ENCODE data around the gene NTRK3.

NTRK3 gene

DNA sequence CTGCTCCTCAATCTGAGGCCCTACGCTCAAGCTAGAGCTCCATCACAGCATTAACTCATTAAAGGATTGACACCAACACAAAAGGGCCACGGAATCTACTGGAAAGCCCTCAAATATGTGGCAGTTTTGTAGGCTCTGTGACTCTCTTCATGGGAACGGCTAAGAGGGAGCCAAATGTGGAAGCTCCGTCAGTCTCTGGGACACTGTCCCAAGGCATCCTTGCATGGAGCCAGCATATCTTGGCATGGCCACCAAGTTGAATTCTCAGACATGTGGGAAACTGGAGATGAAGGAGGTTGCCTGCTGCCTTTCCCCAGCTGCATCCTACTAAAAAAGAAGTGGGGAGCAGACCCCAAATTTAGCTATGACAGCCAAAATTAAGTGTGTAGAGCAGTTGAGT lies 296.9 kb downstream of the NTRK3 start:
- TF ChIP-seq, protein P1, sequence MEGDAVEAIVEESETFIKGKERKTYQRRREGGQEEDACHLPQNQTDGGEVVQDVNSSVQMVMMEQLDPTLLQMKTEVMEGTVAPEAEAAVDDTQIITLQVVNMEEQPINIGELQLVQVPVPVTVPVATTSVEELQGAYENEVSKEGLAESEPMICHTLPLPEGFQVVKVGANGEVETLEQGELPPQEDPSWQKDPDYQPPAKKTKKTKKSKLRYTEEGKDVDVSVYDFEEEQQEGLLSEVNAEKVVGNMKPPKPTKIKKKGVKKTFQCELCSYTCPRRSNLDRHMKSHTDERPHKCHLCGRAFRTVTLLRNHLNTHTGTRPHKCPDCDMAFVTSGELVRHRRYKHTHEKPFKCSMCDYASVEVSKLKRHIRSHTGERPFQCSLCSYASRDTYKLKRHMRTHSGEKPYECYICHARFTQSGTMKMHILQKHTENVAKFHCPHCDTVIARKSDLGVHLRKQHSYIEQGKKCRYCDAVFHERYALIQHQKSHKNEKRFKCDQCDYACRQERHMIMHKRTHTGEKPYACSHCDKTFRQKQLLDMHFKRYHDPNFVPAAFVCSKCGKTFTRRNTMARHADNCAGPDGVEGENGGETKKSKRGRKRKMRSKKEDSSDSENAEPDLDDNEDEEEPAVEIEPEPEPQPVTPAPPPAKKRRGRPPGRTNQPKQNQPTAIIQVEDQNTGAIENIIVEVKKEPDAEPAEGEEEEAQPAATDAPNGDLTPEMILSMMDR (IDR thresholded peaks at IDR 0.05; ENCODE audit: low read depth, low read length) = no peak
- no peak for DNase-seq (ENCODE audit: low read depth, low spot score)
- H3K4me3 ChIP-seq (ENCODE audit: low read depth, low read length) = no peak overlapping the region
- in situ Hi-C loops (cut with HindIII; ENCODE audit: low sequenced_read_pairs) = no loop called here

DNA sequence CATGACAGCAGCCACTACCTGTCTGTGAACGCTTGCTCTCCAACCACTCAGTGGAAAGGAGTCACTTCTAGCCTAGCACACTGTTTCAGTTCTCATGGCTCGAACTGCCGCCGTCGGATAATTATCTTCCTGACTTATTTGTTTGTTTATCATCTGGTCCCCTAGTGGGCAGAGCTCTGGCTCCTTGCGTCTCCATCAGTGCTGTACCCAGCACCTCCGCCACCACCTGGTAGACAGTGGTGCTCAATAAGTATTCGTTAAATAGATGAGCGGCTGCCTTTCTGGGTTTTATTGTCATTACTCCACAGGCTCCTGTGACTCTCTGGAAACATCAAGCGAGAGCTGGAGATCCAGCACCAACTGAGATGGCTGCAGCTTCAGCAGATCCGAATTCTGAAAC lies 297.5 kb downstream of the NTRK3 start:
- in situ Hi-C loops (cut with HindIII; ENCODE audit: low sequenced_read_pairs) = no loop called here
- no peak overlapping the region for H3K4me3 ChIP-seq (ENCODE audit: low read depth, low read length)
- TF ChIP-seq, protein P1 (IDR thresholded peaks at IDR 0.05; ENCODE audit: low read depth, low read length) = no peak
- DNase-seq (ENCODE audit: low read depth, low spot score) = no peak

DNA sequence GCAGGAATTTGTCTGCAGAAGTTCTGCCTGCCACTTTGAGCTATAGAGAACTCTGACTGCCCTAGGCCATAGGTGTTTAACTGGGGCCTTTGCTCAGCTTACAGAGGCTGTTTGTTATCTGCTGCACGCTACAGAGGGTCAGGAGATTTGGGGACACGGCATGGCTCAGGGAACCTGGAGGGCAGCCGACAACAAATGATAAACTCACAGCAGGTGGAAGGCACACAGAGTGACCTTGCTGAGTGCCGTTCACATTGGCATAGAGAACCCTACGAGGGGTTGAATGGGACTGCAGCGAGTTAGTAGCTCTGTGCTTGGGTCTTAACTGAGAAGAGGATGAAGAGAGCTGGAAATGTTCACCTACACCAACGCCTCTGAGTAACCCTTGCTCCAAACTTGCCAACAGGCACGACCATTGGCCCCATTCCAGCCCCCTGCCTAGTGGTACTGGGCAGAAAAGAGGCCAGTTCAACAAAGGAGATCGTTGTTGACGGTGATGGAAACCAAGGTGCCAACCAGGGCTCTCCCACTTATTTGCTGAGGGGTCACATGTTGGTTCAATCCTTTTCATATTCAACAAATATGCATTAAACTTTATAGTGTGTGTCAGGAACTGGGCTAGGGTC lies 301.1 kb downstream of the NTRK3 start:
- DNase-seq (ENCODE audit: low read depth, low spot score) = no peak
- TF ChIP-seq, protein P1 (IDR thresholded peaks at IDR 0.05; ENCODE audit: low read depth, low read length) = no peak
- no peak overlapping the region for H3K4me3 ChIP-seq (ENCODE audit: low read depth, low read length)
- in situ Hi-C loops (cut with HindIII; ENCODE audit: low sequenced_read_pairs) = no loop called here

DNA sequence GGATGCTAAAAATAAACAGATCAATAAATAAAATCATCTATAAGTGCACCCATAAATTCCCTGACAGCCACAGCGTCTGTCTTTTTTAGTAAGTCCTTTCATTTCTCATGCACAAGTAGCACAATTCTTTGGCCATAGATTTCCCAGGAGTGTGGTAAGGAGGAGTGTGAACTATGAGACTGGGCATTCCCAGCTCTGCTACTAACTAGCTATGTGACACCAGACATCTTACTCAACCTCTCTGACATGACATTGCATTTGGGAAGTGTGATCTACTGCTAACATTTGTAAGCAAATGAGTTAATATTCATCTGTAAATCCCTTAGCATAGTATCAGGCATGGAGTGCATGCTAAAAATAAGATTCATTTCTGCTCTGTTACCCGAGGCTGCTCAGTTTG lies 301.7 kb downstream of the NTRK3 start:
- H3K4me3 ChIP-seq (ENCODE audit: low read depth, low read length) = no peak overlapping the region
- in situ Hi-C loops (cut with HindIII; ENCODE audit: low sequenced_read_pairs) = no loop called here
- TF ChIP-seq, protein P1 (IDR thresholded peaks at IDR 0.05; ENCODE audit: low read depth, low read length) = no peak
- no peak for DNase-seq (ENCODE audit: low read depth, low spot score)

DNA sequence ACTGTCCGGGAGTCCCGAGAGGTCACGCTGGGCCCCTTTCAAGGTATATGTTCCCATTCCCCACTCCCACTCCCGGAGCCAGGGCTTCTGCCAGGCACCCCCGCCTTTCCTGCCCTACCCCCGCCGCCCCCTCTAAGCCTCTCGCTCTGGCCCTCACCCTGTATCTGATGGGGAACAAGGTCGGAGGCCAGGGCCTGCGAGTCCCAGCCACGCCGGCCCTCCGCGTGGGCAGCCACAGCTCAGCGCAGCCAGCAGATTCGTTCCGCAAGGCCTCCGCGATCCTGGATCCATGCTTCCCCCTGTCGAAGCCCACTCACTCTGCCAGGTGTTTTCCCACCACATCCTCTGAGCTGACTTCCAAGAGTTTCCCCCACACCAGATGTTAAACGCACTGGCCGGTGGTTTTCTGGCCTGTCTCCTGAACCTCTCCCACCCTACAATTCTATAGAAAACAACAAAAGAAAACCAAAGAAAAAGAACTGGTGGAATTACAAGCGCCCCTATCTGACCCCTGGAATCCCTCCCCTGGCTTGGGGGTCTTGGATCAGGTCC lies 303.7 kb downstream of the NTRK3 start:
- no peak for DNase-seq (ENCODE audit: low read depth, low spot score)
- no peak overlapping the region for H3K4me3 ChIP-seq (ENCODE audit: low read depth, low read length)
- in situ Hi-C loops (cut with HindIII; ENCODE audit: low sequenced_read_pairs) = no loop called here
- TF ChIP-seq, protein P1 (IDR thresholded peaks at IDR 0.05; ENCODE audit: low read depth, low read length) = no peak

DNA sequence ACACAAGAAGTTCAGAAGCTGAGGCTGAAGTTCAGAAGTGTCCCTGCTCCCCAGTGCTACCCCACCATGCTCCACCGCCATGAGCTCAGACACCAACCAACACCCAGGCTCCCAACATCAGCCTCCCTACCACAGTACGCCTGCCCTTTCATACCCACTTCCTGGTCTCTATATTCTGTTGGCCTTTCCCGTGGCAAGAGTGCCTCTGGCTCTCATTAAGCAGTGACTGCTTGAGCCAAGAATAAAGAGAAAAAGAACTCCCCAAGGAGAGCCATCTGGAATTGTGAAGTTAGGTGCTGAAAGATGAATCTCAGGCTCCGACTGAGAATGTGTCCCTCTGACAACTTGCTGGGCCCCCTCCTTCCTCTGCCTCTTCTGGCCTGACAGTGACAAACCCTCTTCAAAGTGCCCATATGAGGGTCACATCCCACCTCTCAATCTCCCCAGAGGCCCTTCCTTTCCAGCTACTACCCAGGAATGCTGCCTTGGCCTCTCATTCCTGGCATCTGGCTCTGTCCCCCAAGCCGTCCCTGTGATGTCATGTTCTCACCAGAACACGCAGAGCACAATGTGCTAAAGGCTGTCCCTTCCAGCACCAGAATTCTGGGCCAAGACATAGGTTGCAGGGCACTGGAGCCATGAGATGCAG lies 306.8 kb downstream of the NTRK3 start:
- no peak for DNase-seq (ENCODE audit: low read depth, low spot score)
- in situ Hi-C loops (cut with HindIII; ENCODE audit: low sequenced_read_pairs) = no loop called here
- TF ChIP-seq, protein P1 (IDR thresholded peaks at IDR 0.05; ENCODE audit: low read depth, low read length) = no peak
- H3K4me3 ChIP-seq (ENCODE audit: low read depth, low read length) = no peak overlapping the region

All from astrocyte of the spinal cord (primary cell).